ENCODE results near the gene VSTM2B. TPM values are rescaled to one million over a fixed set of nuclear protein-coding genes. Genes with fewer than 3 reads are reported as not detected.

The VSTM2B gene
- polyA plus RNA-seq, 1 experiment: not detected

- no peak overlapping the region for H3K4me3 ChIP-seq (ENCODE audit: low read depth, low read length)
- H3K9me3 ChIP-seq (ENCODE audit: control insufficient read depth, insufficient read depth, low read length): peaks cover 9% of the 10 kb centered on the region
- ChIA-PET CTCF (no interaction called here), POLR2A (no interaction called here)
- no peak for DNase-seq (ENCODE audit: low read depth, low spot score)
- no peak for TF ChIP-seq CTCF (IDR thresholded peaks at IDR 0.05; ENCODE audit: low read depth, low read length)
- no peaks in the 10 kb centered on the region for H3K27me3 ChIP-seq (ENCODE audit: control insufficient read depth, insufficient read depth, low read length)
- H3K27ac ChIP-seq (ENCODE audit: low read depth, low read length): no peak overlapping the region
These were observed 10.6 kb upstream of the VSTM2B start for GRCh38 chr19:29515233-29515619.

GRCh38 chr19:29515706-29516357 lies 10.0 kb upstream of the VSTM2B start:
- Histone ChIP-seq H3K4me3 (ENCODE audit: low read depth, low read length) (no peak overlapping the region), H3K27ac (ENCODE audit: low read depth, low read length) (no peak overlapping the region), H3K27me3 (ENCODE audit: control insufficient read depth, insufficient read depth, low read length) (no peaks in the 10 kb centered on the region), H3K9me3 (ENCODE audit: control insufficient read depth, insufficient read depth, low read length) (peaks cover 3% of the 10 kb centered on the region)
- POLR2A ChIA-PET: no interaction called here
- CTCF ChIA-PET: interaction anchor here (0.6 kb wide), 1 partner anchor 41 kb away, joined by 5 read pairs; no protein-coding TSS in a partner anchor
- no peak for DNase-seq (ENCODE audit: low read depth, low spot score)
- no peak for TF ChIP-seq CTCF (IDR thresholded peaks at IDR 0.05; ENCODE audit: low read depth, low read length)

GRCh38 chr19:29516358-29516725 lies 9.5 kb upstream of the VSTM2B start:
- H3K4me3 ChIP-seq (ENCODE audit: low read depth, low read length): no peak overlapping the region
- no peaks in the 10 kb centered on the region for H3K27me3 ChIP-seq (ENCODE audit: control insufficient read depth, insufficient read depth, low read length)
- no peak overlapping the region for H3K27ac ChIP-seq (ENCODE audit: low read depth, low read length)
- no peak for TF ChIP-seq CTCF (IDR thresholded peaks at IDR 0.05; ENCODE audit: low read depth, low read length)
- DNase-seq (ENCODE audit: low read depth, low spot score): no peak
- no peaks in the 10 kb centered on the region; the same call in 1 of the 2 replicates for H3K9me3 ChIP-seq (ENCODE audit: control insufficient read depth, insufficient read depth, low read length)
- ChIA-PET POLR2A (no interaction called here), CTCF (interaction anchor here (0.6 kb wide), 1 partner anchor 41 kb away, joined by 5 read pairs; no protein-coding TSS in a partner anchor)

GRCh38 chr19:29516821-29517395 lies 8.9 kb upstream of the VSTM2B start:
- POLR2A ChIA-PET: no interaction called here
- TF ChIP-seq CTCF (IDR thresholded peaks at IDR 0.05; ENCODE audit: low read depth, low read length): no peak
- H3K9me3 ChIP-seq (ENCODE audit: control insufficient read depth, insufficient read depth, low read length): no peaks in the 10 kb centered on the region; the same call in 1 of the 2 replicates
- no peak for DNase-seq (ENCODE audit: low read depth, low spot score)
- H3K27me3 ChIP-seq (ENCODE audit: control insufficient read depth, insufficient read depth, low read length): no peaks in the 10 kb centered on the region
- no peak overlapping the region for H3K27ac ChIP-seq (ENCODE audit: low read depth, low read length)
- no peak overlapping the region for H3K4me3 ChIP-seq (ENCODE audit: low read depth, low read length)
- CTCF ChIA-PET: no interaction called here

- TF ChIP-seq CTCF (IDR thresholded peaks at IDR 0.05; ENCODE audit: low read depth, low read length): no peak
- Histone ChIP-seq H3K9me3 (ENCODE audit: control insufficient read depth, insufficient read depth, low read length) (no peaks in the 10 kb centered on the region; the same call in 1 of the 2 replicates), H3K27ac (ENCODE audit: low read depth, low read length) (no peak overlapping the region), H3K4me3 (ENCODE audit: low read depth, low read length) (no peak overlapping the region), H3K27me3 (ENCODE audit: control insufficient read depth, insufficient read depth, low read length) (no peaks in the 10 kb centered on the region)
- ChIA-PET CTCF (no interaction called here), POLR2A (no interaction called here)
- no peak for DNase-seq (ENCODE audit: low read depth, low spot score)
These were observed 8.4 kb upstream of the VSTM2B start for GRCh38 chr19:29517412-29517811.

Data from AG04450 (cell line).